T47D (cell line): ENCODE measurements around the gene ERFE.

Experiments used
- DNase-seq, 2 experiments: peaks; one replicate each; pipeline versions ENCODE4 v3.0.0 to v3.0.0-alpha.2; 2011 to 2012; ENCODE audit warnings: low read depth in 1 of 2, low spot score in 1 of 2
- JUND ChIP-seq: IDR thresholded peaks from 2 replicates; pipeline ENCODE4 v1.6.1; 2012; ENCODE audit warnings: low read depth
- in situ Hi-C: cut with HindIII; loops from 2 replicates; pipeline ENCODE4 v1.10.0; 2016; ENCODE audit warnings: low sequenced_read_pairs, low pct_unique_long_range_greater_than_20kb

The ERFE gene

GRCh38 chr2:238155761-238156694, 2.7 kb upstream of the ERFE start:
- TF ChIP-seq JUND, result no peak

GRCh38 chr2:238157506-238158017, 1.2 kb upstream of the ERFE start:
- no peak for DNase-seq
- in situ Hi-C loops, result no loop called here
- TF ChIP-seq JUND, result no peak

More at GRCh38 chr2:238155761-238156694, 2.7 kb upstream of the ERFE start:
- in situ Hi-C loops, result no loop called here
- DNase-seq, result no peak

GRCh38 chr2:238158018-238158508, 707 bp upstream of the ERFE start:
- in situ Hi-C loops, result no loop called here
- no peak for TF ChIP-seq JUND
- DNase-seq, result no peak

GRCh38 chr2:238159071-238159539, 335 bp downstream of the ERFE start:
- in situ Hi-C loops, result no loop called here
- DNase-seq, result no peak
- TF ChIP-seq JUND, result no peak

GRCh38 chr2:238159661-238160205, 963 bp downstream of the ERFE start:
- no peak for DNase-seq
- TF ChIP-seq JUND, result no peak
- in situ Hi-C loops, result no loop called here

- in situ Hi-C loops, result no loop called here
- no peak for DNase-seq
- no peak for TF ChIP-seq JUND
Observed at GRCh38 chr2:238160206-238161129, 1.7 kb downstream of the ERFE start.

GRCh38 chr2:238161291-238162051, 2.7 kb downstream of the ERFE start:
- in situ Hi-C loops, result no loop called here
- DNase-seq, result no peak
- no peak for TF ChIP-seq JUND

- TF ChIP-seq JUND, result no peak
- DNase-seq, result no peak
- in situ Hi-C loops, result no loop called here
Observed at GRCh38 chr2:238162251-238162845, 3.6 kb downstream of the ERFE start.

- TF ChIP-seq JUND, result no peak
- in situ Hi-C loops, result no loop called here
- DNase-seq, result no peak
Observed at GRCh38 chr2:238162846-238163441, 4.2 kb downstream of the ERFE start.

GRCh38 chr2:238163481-238164198, 4.9 kb downstream of the ERFE start:
- in situ Hi-C loops, result no loop called here
- DNase-seq, result peak; percentile 30 to 45
- no peak for TF ChIP-seq JUND
